Mammary epithelial cell (primary cell): ENCODE data around the gene TRABD2B.

ENCODE experiments used
- EZH2 ChIP-seq: IDR thresholded peaks from 2 replicates; pipeline ENCODE4 v1.6.1; 2012; ENCODE audit warnings: low read length, inconsistent platforms, borderline replicate concordance
- TF ChIP-seq, protein P1 (sequence below), 2 donors: IDR thresholded peaks in 1 of 2; conservative IDR thresholded peaks in 1 of 2; 2 replicates each; pipeline ENCODE4 v1.5.1; 2011 to 2012; ENCODE audit warnings: inconsistent platforms in 2 of 2, low read length in 2 of 2, mild to moderate bottlenecking in 2 of 2, control low read depth in 1 of 2, low read depth in 1 of 2; ENCODE audit not compliant: insufficient read depth in 1 of 2; ENCODE audit errors: extremely low read depth in 1 of 2

DNA sequence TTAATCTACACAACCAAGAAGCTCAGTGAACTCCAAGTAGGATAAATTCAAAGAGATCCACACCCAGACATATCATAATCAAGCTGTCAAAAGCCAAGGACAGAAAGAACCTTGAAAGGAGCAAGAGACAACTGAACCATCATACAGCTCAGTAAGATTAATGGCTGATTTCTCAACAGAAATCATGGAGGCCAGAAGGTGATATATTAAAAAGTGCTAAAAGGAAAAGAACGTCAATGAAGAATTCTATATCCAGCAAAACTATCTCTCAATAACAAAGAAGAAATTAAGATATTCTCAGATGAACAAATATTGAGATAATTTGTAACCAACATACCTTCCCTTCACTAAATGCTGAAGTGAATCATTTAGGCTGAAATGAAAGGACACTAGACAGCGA is 161.8 kb downstream of the TRABD2B start:
- TF ChIP-seq, protein P1, sequence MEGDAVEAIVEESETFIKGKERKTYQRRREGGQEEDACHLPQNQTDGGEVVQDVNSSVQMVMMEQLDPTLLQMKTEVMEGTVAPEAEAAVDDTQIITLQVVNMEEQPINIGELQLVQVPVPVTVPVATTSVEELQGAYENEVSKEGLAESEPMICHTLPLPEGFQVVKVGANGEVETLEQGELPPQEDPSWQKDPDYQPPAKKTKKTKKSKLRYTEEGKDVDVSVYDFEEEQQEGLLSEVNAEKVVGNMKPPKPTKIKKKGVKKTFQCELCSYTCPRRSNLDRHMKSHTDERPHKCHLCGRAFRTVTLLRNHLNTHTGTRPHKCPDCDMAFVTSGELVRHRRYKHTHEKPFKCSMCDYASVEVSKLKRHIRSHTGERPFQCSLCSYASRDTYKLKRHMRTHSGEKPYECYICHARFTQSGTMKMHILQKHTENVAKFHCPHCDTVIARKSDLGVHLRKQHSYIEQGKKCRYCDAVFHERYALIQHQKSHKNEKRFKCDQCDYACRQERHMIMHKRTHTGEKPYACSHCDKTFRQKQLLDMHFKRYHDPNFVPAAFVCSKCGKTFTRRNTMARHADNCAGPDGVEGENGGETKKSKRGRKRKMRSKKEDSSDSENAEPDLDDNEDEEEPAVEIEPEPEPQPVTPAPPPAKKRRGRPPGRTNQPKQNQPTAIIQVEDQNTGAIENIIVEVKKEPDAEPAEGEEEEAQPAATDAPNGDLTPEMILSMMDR (conservative IDR thresholded peaks at IDR 0.05 in 1 of 2, IDR thresholded peaks at IDR 0.05 in 1 of 2; ENCODE audit: extremely low read depth in 1 of 2, insufficient read depth in 1 of 2, low read depth in 1 of 2, low read length in 2 of 2), result no peak
- TF ChIP-seq EZH2, result no peak
